Measurements from ENCODE around the gene HLA-DQB2.
"Not testable (repeated sequence)": the region's sequence is repeated elsewhere in the genome, so short reads cannot be mapped to it uniquely, and the experiment has no call there.

Gene HLA-DQB2

DNA sequence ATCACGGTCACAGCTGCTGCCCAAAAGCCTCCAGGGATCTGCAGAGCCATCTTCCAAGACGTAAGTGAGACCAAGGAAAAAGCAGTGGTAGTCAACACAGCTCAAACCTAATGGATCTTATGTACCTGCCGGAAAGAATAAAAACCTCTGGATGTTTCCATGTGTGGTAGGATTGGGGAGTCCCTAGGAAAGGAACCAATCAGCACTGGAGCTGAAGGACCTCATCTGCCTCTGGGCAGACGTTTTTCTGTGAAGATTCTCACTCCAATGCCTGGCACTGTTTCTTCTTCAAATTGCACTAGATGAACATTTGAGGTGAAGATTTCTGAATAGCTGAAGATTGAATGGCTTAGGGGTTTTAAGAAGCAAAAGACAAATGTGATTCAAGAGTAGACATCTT, at the start of gene HLA-DQB2:
Gene HLA-DQB2 (minus strand): TSS at position 112 of the 400 bp plus-strand sequence. CDS start 62 bp downstream, at position 50.
- no peak for DNase-seq (ENCODE audit: low read depth in 2 of 2)

DNA sequence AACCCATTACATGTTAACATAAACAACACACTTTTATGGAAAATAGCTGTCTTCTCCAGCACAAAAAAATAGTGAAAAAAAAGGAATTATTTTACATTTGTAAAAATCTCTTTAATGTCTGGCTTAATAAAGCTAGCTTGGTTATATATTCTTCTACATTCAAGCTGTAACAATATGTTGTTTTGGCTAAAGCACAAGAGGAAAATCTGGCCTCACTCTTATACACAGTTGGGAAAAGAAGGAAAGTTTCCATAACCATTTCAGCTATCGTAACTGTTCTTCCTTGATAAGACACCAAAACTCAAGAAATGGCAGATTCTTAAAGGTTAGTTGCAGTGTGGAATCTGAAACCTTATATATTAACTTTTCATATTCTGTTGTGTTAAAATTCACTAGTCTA, 45.8 kb upstream of the HLA-DQB2 start:
- DNase-seq (ENCODE audit: low read depth in 2 of 2): no peak

DNA sequence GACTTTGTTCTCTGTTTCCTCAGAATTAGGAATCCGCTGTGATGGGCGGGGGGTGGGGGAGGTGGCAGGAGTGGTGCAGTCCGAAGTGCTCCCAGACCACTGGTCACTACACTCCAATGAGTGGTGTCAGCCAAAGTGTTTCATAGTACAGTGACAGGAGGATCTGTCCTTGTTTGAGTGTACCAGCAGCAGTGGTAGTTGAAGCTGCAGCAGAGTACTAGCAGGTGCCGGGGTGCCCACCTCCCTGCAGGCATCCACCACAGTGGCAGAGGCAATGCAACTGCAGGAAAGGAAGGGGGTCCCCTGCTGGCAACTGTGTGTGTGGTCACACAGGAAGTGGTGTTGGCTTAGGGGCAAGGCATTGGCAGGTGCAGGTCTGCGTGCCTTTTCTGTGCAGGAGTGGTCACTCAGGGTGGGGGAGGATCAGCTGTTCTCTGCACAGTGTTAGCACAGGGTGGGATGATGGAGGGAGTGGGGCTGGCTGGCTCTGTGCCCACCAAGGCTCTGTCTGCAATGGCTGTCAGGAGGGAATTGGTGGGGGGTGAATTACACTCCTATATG, 43.8 kb upstream of the HLA-DQB2 start:
- DNase-seq (ENCODE audit: low read depth in 2 of 2): no peak

DNA sequence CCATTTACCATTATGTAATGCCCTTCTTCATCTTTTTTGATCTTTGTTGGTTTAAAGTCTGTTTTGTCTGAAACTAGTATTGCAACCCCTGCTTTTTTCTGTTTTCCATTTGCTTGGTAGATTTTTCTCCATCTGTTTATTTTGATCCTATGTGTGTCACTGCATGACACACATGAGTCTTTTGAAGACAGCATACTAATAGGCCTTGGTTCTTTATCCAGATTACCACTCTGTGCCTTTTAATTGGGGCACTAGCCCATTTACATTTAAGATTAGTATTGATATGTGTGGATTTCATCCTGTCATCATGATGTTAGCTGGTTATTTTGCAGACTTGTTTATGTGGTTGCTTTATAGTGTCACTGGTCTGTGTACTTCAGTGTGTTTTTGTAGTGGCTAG, 42.1 kb upstream of the HLA-DQB2 start:
- DNase-seq (ENCODE audit: low read depth in 2 of 2): not testable (repeated sequence)

DNA sequence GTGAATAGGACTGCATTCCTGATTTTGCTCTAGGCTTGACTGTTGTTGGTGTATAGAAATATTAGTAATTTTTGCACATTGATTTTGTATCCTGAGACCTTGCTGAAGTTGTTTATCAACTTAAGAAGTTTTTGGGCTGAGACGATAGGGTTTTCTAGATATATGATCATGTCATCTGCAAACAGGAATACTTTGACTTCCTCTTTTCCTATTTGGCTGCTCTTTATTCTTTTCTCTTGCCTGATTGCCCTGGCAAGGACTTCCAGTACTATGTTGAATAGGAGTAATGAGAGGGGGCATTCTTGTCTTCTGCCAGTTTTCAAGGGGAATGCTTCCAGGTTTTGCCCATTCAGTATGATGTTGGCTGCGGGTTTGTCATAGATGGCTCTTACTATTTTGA, 40.1 kb upstream of the HLA-DQB2 start:
- no peak for DNase-seq (ENCODE audit: low read depth in 2 of 2)

DNA sequence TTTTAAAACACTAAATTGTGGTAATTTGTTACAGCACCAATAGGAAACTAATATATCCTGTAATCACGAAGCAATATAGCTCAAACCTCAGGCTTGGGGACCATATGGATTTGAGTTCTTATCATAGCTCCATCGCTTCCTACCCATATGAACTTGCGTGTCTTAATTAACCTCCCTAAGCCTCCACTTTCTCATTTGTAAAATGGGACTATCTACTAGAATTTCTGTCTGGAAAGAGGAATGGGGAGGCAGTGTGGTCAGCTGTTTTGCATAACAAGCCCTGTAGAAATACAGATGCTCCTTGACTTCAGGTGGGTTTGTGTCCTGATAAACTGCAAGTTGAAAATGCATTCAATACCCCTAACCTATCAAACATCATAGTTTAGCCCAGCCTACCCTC, 36.4 kb upstream of the HLA-DQB2 start:
- DNase-seq (ENCODE audit: low read depth in 2 of 2): no peak

DNA sequence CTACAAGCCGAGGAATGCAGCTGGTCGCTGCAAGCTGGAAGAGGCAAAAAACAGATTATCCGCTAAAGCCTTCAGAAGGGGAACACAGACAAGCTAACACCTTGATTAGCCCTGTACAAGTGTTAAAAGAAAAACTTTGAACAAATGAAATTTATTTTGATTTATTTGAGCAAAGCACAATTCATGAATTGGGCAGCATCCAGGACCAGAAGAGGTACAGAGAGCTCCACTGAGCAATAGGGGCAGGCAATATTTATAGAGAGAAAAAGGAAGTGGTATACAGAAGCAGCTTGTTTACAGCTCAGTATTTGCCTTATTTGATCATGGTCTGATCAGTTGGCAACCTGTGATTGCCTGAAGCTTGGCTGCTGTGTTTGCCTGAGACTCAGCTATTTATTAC, 35.8 kb upstream of the HLA-DQB2 start:
- no peak for DNase-seq (ENCODE audit: low read depth in 2 of 2)

DNA sequence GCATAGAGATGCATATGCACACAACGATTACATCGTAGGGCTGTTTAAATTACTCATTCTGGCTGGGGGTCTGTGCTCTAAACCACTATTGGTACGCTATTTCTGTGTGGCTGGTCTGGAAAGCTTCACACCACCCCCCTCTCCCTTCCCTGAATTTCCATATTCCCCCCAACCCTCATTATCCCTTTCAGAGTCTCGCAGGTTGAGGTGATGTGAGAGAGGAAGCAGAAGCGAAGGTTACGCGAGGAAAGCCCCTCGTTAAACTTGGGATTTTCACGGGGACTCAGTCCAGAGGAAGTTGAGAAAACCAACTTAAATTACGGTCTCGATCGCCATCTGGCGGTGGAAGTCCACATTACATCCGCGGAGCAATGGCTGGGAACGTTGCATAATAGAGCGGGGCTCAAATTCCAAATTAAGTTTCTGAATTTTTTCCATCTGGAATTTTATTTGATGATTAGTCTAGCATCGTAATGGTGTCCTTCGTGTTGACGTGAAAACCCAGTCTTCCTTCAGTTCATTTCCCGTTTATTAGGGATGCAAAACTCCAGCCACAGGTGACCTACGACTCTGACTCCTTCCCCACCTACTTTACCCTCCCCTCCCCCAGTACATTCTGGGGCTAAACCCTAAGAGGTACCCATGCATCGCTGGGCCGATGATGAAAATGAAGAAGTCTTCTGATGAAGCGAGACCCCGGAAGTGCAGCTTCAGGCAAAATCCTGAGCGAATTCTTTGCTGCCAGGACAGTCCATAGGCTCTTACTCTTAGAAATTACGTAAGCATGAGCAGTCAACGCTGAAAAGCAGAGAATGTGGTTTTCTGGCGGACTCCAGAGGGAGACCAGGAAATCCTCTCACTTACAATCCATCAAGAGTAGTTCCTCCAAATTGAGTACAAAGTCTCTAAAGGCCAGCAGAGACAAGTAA, 33.8 kb upstream of the HLA-DQB2 start:
- peak; percentile 39 to 49 for DNase-seq (ENCODE audit: low read depth in 2 of 2)

DNA sequence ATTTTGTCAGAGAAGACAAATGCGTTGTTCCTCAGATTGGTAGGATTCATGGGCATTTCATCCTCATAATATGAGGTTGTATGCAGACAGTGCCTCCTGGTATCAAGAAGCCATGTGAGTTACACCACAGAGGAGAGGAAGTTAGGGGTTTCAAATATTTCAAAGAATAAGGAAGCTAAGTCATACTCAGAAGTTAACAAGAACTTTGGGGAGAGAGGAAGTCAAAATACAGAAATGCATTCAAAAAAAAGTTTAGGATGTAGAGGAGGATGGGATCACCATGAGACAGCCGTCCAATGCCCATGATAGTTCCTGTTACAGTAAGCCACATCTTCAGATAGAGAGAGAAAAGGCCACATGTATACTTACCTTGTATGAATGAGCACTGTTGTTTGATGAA, 31.2 kb upstream of the HLA-DQB2 start:
- DNase-seq (ENCODE audit: low read depth in 2 of 2): no peak

DNA sequence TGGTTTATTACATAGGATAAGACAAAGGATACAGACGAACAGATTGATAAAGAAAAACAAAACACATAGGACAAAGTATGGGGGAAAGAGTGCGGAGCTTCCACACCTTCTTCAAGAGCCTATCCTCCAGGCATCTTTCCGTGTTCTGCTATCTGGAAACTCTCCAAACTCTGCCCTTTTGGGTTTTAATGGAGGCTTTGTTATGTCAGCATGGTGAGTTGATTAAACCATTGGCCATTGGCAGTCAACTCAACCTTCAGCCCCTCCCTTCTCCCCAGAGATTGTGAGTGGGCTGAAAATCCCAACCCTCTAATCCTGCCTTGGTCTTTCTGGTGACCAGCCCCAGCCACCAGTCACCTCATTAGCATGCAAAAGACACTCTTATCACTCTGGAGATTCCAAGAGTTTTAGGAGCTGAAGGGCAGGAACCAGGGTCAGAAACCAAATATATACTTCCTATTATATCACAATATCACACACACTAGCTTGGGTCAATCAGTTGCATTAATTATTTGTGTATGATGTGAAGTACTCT, 29.6 kb upstream of the HLA-DQB2 start:
- DNase-seq (ENCODE audit: low read depth in 2 of 2): no peak

DNA sequence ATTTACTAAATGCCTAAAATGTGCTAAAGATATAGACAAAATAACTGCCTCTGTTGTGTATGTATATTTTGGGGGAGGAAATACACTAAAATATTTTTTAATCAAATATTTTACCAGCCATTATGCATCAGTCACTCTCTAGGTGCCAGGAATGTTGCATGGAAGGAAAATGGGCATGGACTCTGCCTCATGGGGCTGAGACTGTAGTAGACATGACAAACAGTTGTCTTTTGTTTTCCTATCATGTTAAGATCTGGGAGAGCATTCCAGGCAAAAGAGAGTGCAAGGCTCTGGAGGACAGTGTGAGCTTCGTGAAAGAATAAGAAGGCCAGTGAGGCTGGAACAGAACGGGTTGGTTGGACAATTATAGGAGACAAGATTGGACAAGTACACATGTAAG, 27.0 kb upstream of the HLA-DQB2 start:
- DNase-seq (ENCODE audit: low read depth in 2 of 2): no peak

DNA sequence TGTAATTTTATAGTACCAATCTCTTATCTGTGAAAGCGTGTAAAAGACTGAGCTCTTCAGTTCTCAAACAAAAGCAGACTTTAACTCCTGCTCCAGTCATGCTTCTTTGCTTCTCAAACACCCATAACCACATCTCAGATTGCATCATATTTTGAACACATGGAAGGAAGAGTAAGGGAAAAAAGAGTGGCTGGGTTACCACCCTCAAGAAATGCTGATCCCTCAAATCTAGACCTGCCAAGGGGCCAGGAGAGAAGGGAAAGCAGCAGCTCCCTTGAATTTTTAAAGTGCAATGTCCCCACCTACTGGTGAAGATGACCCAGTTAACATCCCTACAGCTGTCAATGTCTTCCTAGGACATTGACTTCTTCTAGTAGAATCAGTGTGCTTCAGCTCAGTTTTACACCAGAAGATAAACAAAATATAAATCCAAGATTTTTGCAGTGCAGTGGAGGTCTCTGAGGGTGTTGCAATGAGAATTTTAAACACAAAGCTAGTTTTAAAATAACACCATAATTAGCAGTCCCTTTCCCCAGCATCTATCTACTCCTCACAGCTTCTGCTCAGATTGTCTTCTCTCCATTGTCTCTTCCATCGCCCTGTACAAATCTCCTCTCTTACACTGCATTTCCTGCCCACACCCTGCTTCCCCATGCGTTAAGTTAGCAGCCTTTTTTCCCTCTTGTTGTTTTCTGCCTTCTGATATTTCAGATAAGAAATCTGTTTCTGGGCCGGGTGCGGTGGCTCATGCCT, 22.6 kb upstream of the HLA-DQB2 start:
- peak; percentile 27 to 28 for DNase-seq (ENCODE audit: low read depth in 2 of 2)

DNA sequence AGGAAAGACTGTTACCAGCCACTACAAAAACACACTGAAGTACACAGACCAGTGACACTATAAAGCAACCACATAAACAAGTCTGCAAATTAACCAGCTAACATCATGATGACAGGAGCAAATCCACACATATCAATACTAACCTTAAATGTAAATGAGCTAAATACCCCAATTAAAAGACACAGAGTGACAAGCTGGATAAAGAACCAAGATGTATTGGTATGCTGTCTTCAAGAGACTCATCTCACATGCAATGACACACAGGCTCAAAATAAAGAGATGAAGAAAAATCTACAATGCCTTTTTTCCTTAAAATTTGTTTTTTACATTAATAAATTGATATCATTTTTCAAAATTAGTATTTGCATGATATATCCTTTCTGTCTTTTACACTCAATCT, 19.6 kb upstream of the HLA-DQB2 start:
- DNase-seq (ENCODE audit: low read depth in 2 of 2): not testable (repeated sequence)

DNA sequence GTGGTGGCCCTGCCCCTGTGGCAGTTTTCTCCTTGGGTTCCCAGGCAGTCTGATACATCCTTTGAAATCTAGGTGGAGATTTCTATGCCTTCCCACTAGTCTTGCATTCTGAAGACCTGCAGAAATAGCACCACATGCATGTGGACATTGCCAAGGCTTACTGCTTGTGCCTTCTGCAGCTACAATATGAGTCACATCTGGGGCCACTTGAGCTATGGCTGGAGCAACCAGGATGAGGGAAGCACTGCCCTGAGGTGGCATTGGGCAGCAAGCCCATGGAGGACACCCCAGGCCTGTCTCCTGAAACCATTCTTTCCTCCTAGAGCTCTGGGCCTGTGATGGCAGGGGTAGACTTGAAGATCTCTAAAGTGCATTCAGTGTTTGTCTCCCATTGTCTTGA, 15.7 kb upstream of the HLA-DQB2 start:
- no peak for DNase-seq (ENCODE audit: low read depth in 2 of 2)

DNA sequence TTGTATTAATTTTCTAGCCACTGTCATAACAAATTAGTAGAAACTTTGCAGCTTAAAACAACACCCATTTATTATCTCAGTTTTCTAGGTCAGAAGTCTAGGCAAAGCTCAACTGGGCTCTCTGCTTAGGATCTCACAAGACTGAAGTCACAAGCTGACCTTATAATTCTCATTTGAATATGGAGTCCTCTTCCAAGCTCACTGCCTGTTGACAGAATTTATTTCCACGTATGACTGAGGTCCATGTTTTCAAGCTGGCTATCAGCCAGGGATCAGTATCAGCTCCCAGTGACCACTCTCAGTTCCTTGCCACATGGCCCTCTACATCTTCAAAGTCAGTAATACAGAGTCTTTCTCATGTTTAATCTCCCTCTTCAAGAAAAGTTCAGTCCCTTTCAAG, 11.7 kb upstream of the HLA-DQB2 start:
- DNase-seq (ENCODE audit: low read depth in 2 of 2): no peak

DNA sequence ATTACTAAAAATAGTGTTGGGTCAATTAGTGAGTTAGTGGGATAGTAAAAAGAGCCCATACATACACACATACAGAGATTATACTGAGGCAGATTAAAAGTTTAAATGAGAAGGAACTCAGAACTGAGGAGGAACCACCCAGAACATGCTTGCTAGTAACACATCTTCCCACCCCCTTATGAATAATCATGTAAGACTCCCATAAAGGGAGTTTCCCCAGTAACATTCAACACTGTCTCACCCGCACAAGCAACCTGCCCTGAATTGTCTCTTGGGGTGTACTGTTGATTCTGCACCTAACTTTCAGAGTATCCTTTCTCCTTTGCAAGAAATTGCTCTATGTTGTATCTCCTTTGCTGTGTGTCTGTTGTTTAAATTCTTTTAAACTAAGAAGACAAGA, 11.1 kb upstream of the HLA-DQB2 start:
- no peak for DNase-seq (ENCODE audit: low read depth in 2 of 2)

DNA sequence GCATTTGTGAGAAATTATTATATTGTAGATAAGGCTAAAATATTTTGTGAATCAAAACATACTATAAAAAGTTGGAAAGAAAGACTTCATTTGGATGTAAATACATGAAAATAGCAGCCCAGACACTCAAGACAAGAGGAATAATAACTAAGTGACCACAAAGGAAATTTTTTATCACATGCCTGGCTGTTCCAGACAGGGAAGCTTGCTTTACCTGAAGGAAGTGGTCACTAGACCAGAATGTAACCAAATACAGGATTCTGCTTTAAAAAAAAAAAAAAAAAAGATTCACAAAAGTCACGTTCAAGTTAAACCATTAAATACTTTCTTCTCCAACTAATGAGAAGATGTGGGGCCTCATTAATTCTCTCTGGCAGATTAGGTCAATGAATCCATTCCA, 9.3 kb upstream of the HLA-DQB2 start:
- no peak for DNase-seq (ENCODE audit: low read depth in 2 of 2)

DNA sequence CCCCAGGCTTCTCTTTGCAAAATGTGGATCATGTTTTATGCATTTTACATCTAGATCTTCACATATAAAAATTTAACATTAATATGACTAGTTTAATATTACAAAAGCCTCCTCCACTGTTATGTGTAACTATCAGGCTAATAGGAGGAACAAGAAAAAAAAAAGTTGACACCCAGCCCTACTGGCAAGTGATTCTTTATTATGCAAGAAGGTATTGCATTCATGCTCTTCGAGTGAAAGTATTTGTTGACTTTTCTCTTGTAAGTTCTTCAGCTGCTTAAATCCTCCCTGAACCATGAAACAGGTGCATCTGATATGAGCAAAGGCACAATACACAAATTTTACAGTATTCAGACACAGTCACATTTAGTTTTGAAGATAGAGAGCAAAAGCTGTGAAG, 716 bp upstream of the HLA-DQB2 start:
- no peak for DNase-seq (ENCODE audit: low read depth in 2 of 2)

DNA sequence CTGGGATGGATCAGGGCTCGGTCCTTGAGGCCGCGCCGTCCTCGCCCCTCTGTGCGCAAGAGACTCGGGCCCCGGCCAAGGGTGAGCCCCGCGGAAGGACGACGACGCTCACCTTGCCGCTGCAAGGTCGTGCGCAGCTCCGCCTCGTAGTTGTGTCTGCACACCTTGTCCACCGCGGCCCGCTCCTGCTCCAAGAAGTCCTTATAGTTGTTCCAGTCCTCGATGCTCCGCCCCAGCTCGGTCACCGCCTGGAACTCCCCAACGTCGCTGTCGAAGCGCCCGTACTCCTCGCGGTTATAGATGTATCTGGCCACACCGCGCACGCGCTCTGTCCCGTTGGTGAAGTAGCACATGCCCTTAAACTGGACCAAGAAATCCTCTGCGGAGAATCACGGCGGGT, 1.8 kb downstream of the HLA-DQB2 start:
- DNase-seq (ENCODE audit: low read depth in 2 of 2): no peak

DNA sequence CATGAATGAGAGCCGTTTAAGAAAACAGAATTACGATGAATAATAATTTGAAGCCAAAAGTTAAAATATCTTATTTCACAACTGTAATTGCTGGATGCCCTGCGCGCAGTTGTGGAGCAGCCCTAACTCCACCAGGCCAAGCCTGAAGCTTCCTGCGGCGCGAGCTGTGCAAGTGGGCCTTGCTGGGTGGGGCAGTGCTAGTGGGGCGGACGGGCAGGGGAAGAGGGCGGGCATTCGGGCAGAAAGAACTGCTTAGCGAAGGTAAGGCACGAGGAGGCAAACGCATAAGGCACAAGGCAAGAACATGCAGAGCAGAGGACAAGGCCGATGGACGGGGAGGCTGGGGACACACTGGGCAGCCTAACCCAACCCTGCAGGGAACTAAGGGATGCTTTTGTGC, 2.3 kb downstream of the HLA-DQB2 start:
- DNase-seq (ENCODE audit: low read depth in 2 of 2): no peak

DNA sequence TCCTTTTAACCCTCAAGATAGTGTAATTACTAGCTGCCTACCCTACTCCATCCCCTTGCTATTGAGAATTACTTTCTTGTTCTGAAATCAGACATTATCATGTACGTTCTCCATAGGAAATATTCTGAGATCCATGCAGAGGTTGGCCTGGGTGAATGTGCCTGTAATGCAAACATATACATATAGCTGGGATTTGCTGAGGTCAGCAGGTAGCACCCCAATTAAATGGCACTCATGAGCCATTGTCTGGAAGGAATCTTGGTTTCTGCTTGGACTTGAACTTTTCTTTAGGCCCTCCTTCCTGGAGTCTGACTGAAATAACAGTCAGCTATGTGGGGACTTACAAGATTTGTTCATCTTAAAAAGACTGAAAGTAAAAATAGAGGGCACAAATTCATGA, 3.7 kb downstream of the HLA-DQB2 start:
- DNase-seq (ENCODE audit: low read depth in 2 of 2): no peak

DNA sequence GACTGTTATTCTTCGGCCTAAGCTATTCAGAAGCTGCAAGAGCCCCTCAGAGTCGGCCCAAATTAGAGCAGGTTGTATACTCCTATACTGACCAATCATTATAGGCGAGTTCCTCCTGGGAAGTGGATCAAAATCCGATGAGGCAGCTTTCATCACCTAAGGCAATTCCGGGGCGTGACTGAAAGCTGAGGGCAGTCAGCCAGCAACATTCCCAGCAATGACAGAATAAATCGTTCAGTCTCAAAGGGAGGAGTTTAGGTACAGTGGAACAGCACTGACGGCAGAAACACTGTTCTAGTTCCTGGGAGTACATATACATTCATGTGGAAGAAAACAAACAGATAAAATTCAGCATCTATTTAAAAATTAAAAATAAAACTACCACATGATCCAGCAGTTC, 10.8 kb downstream of the HLA-DQB2 start:
- no peak for DNase-seq (ENCODE audit: low read depth in 2 of 2)

Data from fibroblast of skin of left quadriceps (primary cell).